ENCODE data around the gene AFG3L2.

AFG3L2 gene

GRCh38 chr18:12372406-12372805 is 4.6 kb downstream of the AFG3L2 start:
- no peak overlapping the region for H3K9ac ChIP-seq (ENCODE audit: low read length)
- H3K9me3 ChIP-seq (ENCODE audit: low read length) = no peaks in the 10 kb centered on the region
- no peak overlapping the region for H2AFZ ChIP-seq (ENCODE audit: low read length)
- peaks cover 66% of the 10 kb centered on the region for H3K79me2 ChIP-seq (ENCODE audit: insufficient read depth, low read length)
- H3K4me2 ChIP-seq (ENCODE audit: low read length) = no peak overlapping the region
- no peaks in the 10 kb centered on the region for H3K9me2 ChIP-seq (ENCODE audit: low read depth, low read length)
- H3F3A ChIP-seq (ENCODE audit: insufficient read depth, low read length) = no peaks in the 10 kb centered on the region
- no peak overlapping the region for H3K27ac ChIP-seq (ENCODE audit: low read depth, low read length, poor library complexity, severe bottlenecking)
- peaks cover 28% of the 10 kb centered on the region for H3K4me1 ChIP-seq (ENCODE audit: insufficient read depth, low read length, severe bottlenecking)
- TF ChIP-seq CTCF (IDR thresholded peaks at IDR 0.05; ENCODE audit: low read length) (no peak), EZH2 (IDR thresholded peaks at IDR 0.05; ENCODE audit: borderline replicate concordance, low read length) (no peak)
- no peaks in the 10 kb centered on the region for H3K27me3 ChIP-seq (ENCODE audit: insufficient read depth, low read length)
- H4K20me1 ChIP-seq (ENCODE audit: insufficient read depth, low read length) = no peaks in the 10 kb centered on the region
- H3K4me3 ChIP-seq (ENCODE audit: low read depth, low read length, poor library complexity, severe bottlenecking) = no peak overlapping the region
- peaks cover 65% of the 10 kb centered on the region for H3K36me3 ChIP-seq (ENCODE audit: insufficient read depth, low read length)

GRCh38 chr18:12371590-12371989 is 5.4 kb downstream of the AFG3L2 start:
- Histone ChIP-seq H3K4me2 (ENCODE audit: low read length) (no peak overlapping the region), H3K4me3 (ENCODE audit: low read depth, low read length, poor library complexity, severe bottlenecking) (no peak overlapping the region), H3K79me2 (ENCODE audit: insufficient read depth, low read length) (peaks cover 66% of the 10 kb centered on the region), H3F3A (ENCODE audit: insufficient read depth, low read length) (no peaks in the 10 kb centered on the region), H3K36me3 (ENCODE audit: insufficient read depth, low read length) (peaks cover 73% of the 10 kb centered on the region), H3K9me3 (ENCODE audit: low read length) (no peaks in the 10 kb centered on the region), H3K9me2 (ENCODE audit: low read depth, low read length) (no peaks in the 10 kb centered on the region), H2AFZ (ENCODE audit: low read length) (no peak overlapping the region), H3K27me3 (ENCODE audit: insufficient read depth, low read length) (no peaks in the 10 kb centered on the region), H3K27ac (ENCODE audit: low read depth, low read length, poor library complexity, severe bottlenecking) (no peak overlapping the region), H3K4me1 (ENCODE audit: insufficient read depth, low read length, severe bottlenecking) (peaks cover 28% of the 10 kb centered on the region), H4K20me1 (ENCODE audit: insufficient read depth, low read length) (no peaks in the 10 kb centered on the region), H3K9ac (ENCODE audit: low read length) (no peak overlapping the region)
- TF ChIP-seq EZH2 (IDR thresholded peaks at IDR 0.05; ENCODE audit: borderline replicate concordance, low read length) (no peak), CTCF (IDR thresholded peaks at IDR 0.05; ENCODE audit: low read length) (no peak)

- H2AFZ ChIP-seq (ENCODE audit: low read length) = no peak overlapping the region
- H3K9me2 ChIP-seq (ENCODE audit: low read depth, low read length) = no peaks in the 10 kb centered on the region
- H3F3A ChIP-seq (ENCODE audit: insufficient read depth, low read length) = no peaks in the 10 kb centered on the region
- H3K4me1 ChIP-seq (ENCODE audit: insufficient read depth, low read length, severe bottlenecking) = peaks cover 12% of the 10 kb centered on the region
- no peak overlapping the region for H3K4me3 ChIP-seq (ENCODE audit: low read depth, low read length, poor library complexity, severe bottlenecking)
- H3K27me3 ChIP-seq (ENCODE audit: insufficient read depth, low read length) = no peaks in the 10 kb centered on the region
- no peak overlapping the region for H3K9ac ChIP-seq (ENCODE audit: low read length)
- no peaks in the 10 kb centered on the region for H4K20me1 ChIP-seq (ENCODE audit: insufficient read depth, low read length)
- H3K9me3 ChIP-seq (ENCODE audit: low read length) = no peaks in the 10 kb centered on the region
- TF ChIP-seq EZH2 (IDR thresholded peaks at IDR 0.05; ENCODE audit: borderline replicate concordance, low read length) (no peak), CTCF (IDR thresholded peaks at IDR 0.05; ENCODE audit: low read length) (no peak)
- H3K36me3 ChIP-seq (ENCODE audit: insufficient read depth, low read length) = peaks cover 86% of the 10 kb centered on the region
- H3K4me2 ChIP-seq (ENCODE audit: low read length) = no peak overlapping the region
- H3K27ac ChIP-seq (ENCODE audit: low read depth, low read length, poor library complexity, severe bottlenecking) = no peak overlapping the region
- peaks cover 43% of the 10 kb centered on the region for H3K79me2 ChIP-seq (ENCODE audit: insufficient read depth, low read length)
Observed at GRCh38 chr18:12369211-12369610, 7.8 kb downstream of the AFG3L2 start.

All from OCI-LY1 (cell line).